GM18868 (cell line): ENCODE results near the gene APPL1.
"Not testable (repeated sequence)": the region's sequence is repeated elsewhere in the genome, so short reads cannot be mapped to it uniquely, and the experiment has no call there.

Experiments
- ATAC-seq: cut with Tn5 transposase; IDR thresholded peaks from one replicate; pipeline ENCODE4 v1.9.1; 2021; ENCODE audit warnings: mild to moderate bottlenecking, moderate library complexity; ENCODE audit not compliant: unreplicated experiment

The APPL1 gene

GRCh38 chr3:57268416-57268815 is 40.9 kb downstream of the APPL1 start:
- no peak for ATAC-seq

GRCh38 chr3:57274845-57275244 is 47.3 kb downstream of the APPL1 start:
- no peak for ATAC-seq

GRCh38 chr3:57275393-57275792 is 47.9 kb downstream of the APPL1 start:
- ATAC-seq: no peak

GRCh38 chr3:57278237-57278636 is 50.7 kb downstream of the APPL1 start:
- no peak for ATAC-seq

- no peak for ATAC-seq
These were observed 52.2 kb downstream of the APPL1 start for GRCh38 chr3:57279685-57280084.

- no peak for ATAC-seq
These were observed 54.2 kb downstream of the APPL1 start for GRCh38 chr3:57281715-57282114.

- ATAC-seq: no peak
These were observed 55.8 kb downstream of the APPL1 start for GRCh38 chr3:57283334-57283733.

GRCh38 chr3:57287205-57287604 is 59.7 kb downstream of the APPL1 start:
- no peak for ATAC-seq

GRCh38 chr3:57288403-57288802 is 60.9 kb downstream of the APPL1 start:
- no peak for ATAC-seq

- no peak for ATAC-seq
These were observed 64.8 kb downstream of the APPL1 start, which contains the start of gene ASB14 for GRCh38 chr3:57292159-57292896. Gene ASB14 (minus strand): TSS chr3:57292685. CDS start chr3:57292033, 652 bp downstream.

- no peak for ATAC-seq
These were observed 65.5 kb downstream of the APPL1 start for GRCh38 chr3:57292897-57293526.

GRCh38 chr3:57298041-57298440 is 70.5 kb downstream of the APPL1 start:
- no peak for ATAC-seq

GRCh38 chr3:57303520-57303919 is 76.0 kb downstream of the APPL1 start:
- not testable (repeated sequence) for ATAC-seq

GRCh38 chr3:57309769-57310360 is 82.3 kb downstream of the APPL1 start:
- ATAC-seq: no peak

GRCh38 chr3:57314204-57314603 is 86.7 kb downstream of the APPL1 start:
- no peak for ATAC-seq
